Cardiac muscle cell (in vitro differentiated cells and primary cell): ENCODE data around the gene AAK1. TPM values are rescaled to one million over a fixed set of nuclear protein-coding genes. Genes with fewer than 3 reads are reported as not detected.
A peak's percentile ranks its signal among the peaks of the same experiment; 100 is the strongest.

Experiments
- DNase-seq, 2 donors: peaks; one replicate each; pipeline versions ENCODE4 v3.0.0 to v3.0.0-alpha.2; 2010 to 2017; ENCODE audit warnings: low read depth in 1 of 2, low spot score in 1 of 2
- H3K27ac ChIP-seq: fragments of 200-600 bp; sonication (generic); 2 replicates; pipeline ENCODE4 v1.5.1; 2016
- H3K27me3 ChIP-seq: fragments of 200-600 bp; sonication (generic); 2 replicates; pipeline ENCODE4 v1.6.0; 2016; ENCODE audit warnings: control low read depth
- H3K36me3 ChIP-seq: fragments of 200-600 bp; sonication (generic); 2 replicates; pipeline ENCODE4 v1.5.1; 2016; ENCODE audit warnings: control low read depth
- H3K4me1 ChIP-seq: fragments of 200-600 bp; sonication (generic); 2 replicates; pipeline ENCODE4 v1.8.1; 2017; ENCODE audit warnings: low read depth, mild to moderate bottlenecking, mixed run types
- H3K4me3 ChIP-seq: fragments of 200-600 bp; sonication (generic); 2 replicates; pipeline ENCODE4 v1.5.1; 2016; ENCODE audit warnings: mild to moderate bottlenecking
- H3K9me3 ChIP-seq: fragments of 200-600 bp; sonication (generic); 2 replicates; pipeline ENCODE4 v1.5.1; 2017; ENCODE audit warnings: low read depth, mild to moderate bottlenecking, control low read depth
- polyA plus RNA-seq: library from polyadenylated mRNA; unstranded; fragments of >200 nt; fragmentation: Nextera tagmentation; extraction: Ambion mirVana; gene quantifications from 2 replicates; pipeline ENCODE4 v1.2.1, GENCODE V29; 2016
- total RNA-seq: library from RNA; depleted of rRNA; stranded (reverse); fragments of >200 nt; gene quantifications from 2 replicates; pipeline ENCODE4 v1.2.3, GENCODE V29; 2016
- TF ChIP-seq, protein P1 (sequence below): IDR thresholded peaks from 2 replicates; pipeline ENCODE4 v1.5.1; 2012; ENCODE audit warnings: low read depth, mild to moderate bottlenecking, low read length

Gene AAK1
- total and polyA plus RNA-seq, 2 experiments from 2014 or later, result 50.0 to 50.3 TPM

DNA sequence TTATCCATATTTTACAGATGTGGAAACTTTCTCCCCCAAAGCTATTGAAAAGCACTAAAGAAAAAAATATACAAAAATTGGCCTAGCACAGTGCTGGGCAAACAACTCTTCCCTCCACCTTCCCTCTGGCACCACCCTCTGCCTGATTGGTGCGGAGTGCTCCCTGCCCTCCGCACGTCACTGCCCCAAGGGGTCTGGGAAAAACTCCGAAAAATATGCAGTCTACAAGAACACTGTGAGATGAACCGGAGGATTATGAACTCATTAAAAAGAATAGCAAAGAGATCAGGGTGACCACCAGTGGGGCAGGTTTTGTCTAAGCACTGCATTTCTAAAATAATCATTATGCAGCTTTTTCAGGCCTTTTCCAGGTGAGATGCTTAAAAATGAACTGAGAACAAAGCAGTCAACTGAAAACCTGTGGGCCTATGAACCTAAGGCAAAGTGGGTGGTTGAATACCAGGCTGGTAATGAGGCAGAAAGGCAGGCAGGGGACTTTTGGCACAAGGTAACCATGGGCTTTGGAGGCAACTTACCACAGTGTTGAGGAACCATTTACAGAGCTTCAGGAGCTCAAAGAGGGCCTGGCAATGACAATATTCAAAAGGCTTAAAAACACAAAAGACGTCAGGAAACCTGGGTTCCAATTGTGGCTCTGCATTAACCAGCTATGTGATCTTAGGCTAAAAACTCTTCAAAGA lies 57.5 kb downstream of the AAK1 start:
- no peaks in the 10 kb centered on the region for H3K27me3 ChIP-seq
- peaks cover 27% of the 10 kb centered on the region for H3K4me1 ChIP-seq
- no peaks in the 10 kb centered on the region for H3K36me3 ChIP-seq
- TF ChIP-seq, protein P1, sequence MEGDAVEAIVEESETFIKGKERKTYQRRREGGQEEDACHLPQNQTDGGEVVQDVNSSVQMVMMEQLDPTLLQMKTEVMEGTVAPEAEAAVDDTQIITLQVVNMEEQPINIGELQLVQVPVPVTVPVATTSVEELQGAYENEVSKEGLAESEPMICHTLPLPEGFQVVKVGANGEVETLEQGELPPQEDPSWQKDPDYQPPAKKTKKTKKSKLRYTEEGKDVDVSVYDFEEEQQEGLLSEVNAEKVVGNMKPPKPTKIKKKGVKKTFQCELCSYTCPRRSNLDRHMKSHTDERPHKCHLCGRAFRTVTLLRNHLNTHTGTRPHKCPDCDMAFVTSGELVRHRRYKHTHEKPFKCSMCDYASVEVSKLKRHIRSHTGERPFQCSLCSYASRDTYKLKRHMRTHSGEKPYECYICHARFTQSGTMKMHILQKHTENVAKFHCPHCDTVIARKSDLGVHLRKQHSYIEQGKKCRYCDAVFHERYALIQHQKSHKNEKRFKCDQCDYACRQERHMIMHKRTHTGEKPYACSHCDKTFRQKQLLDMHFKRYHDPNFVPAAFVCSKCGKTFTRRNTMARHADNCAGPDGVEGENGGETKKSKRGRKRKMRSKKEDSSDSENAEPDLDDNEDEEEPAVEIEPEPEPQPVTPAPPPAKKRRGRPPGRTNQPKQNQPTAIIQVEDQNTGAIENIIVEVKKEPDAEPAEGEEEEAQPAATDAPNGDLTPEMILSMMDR, result no peak
- no peak for DNase-seq
- no peak overlapping the region for H3K27ac ChIP-seq
- H3K4me3 ChIP-seq, result no peak overlapping the region
- H3K9me3 ChIP-seq, result no peaks in the 10 kb centered on the region

DNA sequence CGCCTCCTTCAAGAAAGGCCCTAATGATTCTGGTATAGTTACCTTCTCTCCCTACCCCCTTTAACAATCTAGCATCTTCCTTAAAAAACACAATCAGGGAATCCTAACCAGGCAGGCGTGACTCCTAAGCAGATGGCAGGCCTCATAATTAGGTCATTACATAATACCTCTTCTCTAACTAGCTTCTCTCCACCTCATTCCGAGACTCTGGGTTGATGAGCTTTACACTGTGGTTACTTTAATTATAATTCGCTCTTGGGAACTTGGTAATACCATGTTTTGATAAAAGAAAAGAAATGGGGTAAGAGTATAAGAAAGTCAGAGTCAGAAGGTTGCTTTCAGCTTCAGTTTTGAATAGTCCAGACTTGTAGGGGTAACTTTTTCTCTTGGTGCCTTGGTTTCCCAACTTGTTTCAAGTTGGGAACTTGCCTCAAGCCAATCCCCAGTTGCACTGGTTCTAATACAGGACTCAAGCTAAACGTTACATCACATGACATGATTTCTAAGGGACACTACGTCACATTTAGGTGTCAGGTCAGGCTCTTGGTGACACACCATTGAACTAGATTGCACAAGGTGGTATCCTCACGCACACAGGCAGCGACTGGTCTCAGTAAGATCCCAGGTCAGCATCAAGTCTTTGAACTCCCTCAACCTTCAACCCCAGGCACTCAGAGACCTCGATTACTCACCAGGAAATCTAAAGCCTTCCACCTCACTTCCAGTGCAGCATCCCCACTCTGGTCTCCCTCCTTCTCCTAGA lies 59.2 kb downstream of the AAK1 start:
- H3K4me3 ChIP-seq, result no peak overlapping the region
- TF ChIP-seq, protein P1, result no peak
- DNase-seq, result no peak

DNA sequence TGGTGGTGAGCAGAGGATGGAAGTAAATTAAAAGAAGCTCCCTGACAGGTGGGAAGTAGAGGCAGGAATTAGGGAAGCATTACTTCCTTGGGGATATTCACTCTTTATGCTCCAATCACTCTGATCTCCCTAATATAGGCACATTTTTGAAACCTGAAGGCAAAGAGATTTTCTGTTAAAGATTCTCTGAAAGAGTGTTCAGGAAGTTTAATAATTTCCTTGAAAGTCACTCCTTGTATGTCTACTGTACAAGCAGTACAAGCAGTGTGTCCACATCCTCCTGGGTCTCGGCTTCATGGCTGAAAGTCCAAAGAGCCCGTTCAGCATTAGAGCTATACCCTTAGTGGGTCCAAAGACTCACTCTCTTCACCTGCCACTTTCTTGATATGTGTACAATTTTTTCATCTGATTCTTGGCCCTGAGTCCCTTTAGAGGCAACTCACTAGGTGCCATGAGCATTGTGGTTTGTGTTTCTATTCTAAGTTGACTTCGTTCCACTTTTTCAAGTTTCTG lies 60.2 kb downstream of the AAK1 start:
- Histone ChIP-seq H3K27ac (peak overlapping the region; percentile 17), H3K9me3 (no peaks in the 10 kb centered on the region), H3K4me3 (no peak overlapping the region), H3K27me3 (no peaks in the 10 kb centered on the region), H3K4me1 (peaks cover 18% of the 10 kb centered on the region), H3K36me3 (no peaks in the 10 kb centered on the region)
- DNase-seq, result no peak
- TF ChIP-seq, protein P1, result no peak

More for the DNA sequence above, 59.2 kb downstream of the AAK1 start:
- Histone ChIP-seq H3K9me3 (no peaks in the 10 kb centered on the region), H3K27ac (no peak overlapping the region), H3K36me3 (no peaks in the 10 kb centered on the region), H3K4me1 (peaks cover 18% of the 10 kb centered on the region), H3K27me3 (no peaks in the 10 kb centered on the region)

DNA sequence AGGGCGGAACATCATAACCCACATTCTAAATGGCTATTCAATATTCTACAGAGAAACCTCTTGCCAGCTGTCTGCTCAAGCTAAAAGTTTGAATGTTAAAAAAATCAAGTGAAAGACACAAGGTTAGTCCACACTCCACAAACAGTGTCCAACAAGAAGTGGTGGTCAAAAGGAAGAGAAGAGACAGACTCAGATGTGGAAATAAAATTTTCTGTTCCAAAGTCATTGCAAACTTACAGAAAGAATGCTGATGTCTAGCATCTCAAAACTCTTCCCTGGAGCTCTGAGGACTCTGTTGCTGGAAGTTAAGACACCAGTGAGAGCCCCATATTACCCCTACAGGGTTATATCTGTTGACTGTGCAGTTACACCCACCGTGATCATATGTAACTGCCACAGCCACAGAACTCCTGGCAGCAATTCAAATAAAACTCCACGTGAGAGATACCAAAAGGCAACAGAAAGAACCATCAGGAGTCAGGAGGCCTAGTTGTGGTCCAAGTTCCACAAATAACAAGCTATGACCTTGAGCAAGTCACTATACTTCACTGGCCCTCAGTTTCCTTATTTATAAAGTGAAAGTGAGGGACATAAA lies 60.9 kb downstream of the AAK1 start:
- peak overlapping the region; percentile 42 for H3K27ac ChIP-seq
- peak in 1 of 2 donors; percentile 55 for DNase-seq
- no peaks in the 10 kb centered on the region for H3K36me3 ChIP-seq
- H3K9me3 ChIP-seq, result no peaks in the 10 kb centered on the region
- no peaks in the 10 kb centered on the region for H3K27me3 ChIP-seq
- peaks cover 21% of the 10 kb centered on the region for H3K4me1 ChIP-seq
- no peak overlapping the region for H3K4me3 ChIP-seq
- TF ChIP-seq, protein P1, result no peak

DNA sequence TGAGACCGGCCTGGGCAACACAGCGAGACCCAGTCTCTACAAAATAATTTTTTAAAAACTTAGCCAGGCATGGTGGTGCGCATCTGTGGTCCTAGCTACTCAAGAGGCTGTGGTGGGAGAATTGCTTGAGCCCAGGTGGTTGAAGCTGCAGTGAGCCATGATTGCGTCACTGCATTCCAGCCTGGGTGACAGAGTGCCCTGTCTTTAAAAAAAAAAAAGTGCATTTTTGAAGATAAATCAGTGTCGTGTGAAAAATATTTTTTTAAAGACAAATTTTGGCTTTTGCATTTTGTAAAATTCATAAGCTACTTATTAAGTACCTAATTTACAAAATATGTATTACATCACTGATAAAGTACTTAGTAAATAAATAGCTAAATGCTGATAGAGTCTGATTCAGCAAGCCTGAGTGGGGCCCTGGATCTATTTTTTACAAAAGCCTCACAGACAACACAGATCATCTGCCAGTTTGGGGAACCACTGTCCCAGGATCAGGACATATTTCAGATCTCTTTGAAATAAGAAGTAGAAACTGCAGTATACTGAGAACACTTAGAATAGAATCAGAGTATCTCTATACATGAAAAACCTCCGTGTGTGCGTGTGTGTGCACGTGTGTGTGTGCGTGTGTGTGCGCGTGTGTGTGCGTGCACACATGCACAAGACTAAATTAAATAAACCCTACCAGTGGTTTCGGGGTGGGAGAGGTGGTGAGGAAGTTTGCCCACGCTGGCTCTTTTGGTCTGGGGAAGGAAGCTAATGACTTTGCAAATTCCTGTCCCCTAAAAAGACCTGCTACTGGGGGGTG lies 61.6 kb downstream of the AAK1 start:
- no peaks in the 10 kb centered on the region for H3K27me3 ChIP-seq
- TF ChIP-seq, protein P1, result no peak
- peaks cover 21% of the 10 kb centered on the region for H3K4me1 ChIP-seq
- peak in 1 of 2 donors; percentile 47 for DNase-seq
- no peaks in the 10 kb centered on the region for H3K9me3 ChIP-seq
- peak overlapping the region; percentile 42 for H3K27ac ChIP-seq
- H3K36me3 ChIP-seq, result no peaks in the 10 kb centered on the region
- H3K4me3 ChIP-seq, result no peak overlapping the region
